IPS-18a (cell line): ENCODE results near the gene PARP6.

Source experiments
- H3K27ac ChIP-seq: one replicate; pipeline ENCODE4 v1.5.1; 2013; ENCODE audit warnings: low read length
- H3K27me3 ChIP-seq: one replicate; pipeline ENCODE4 v1.6.1; 2013; ENCODE audit warnings: mild to moderate bottlenecking, low read length; ENCODE audit not compliant: control insufficient read depth, insufficient read depth
- H3K36me3 ChIP-seq: one replicate; pipeline ENCODE4 v1.6.1; 2013; ENCODE audit warnings: low read depth, low read length; ENCODE audit not compliant: control insufficient read depth
- H3K4me1 ChIP-seq: one replicate; pipeline ENCODE4 v1.6.1; 2013; ENCODE audit warnings: low read depth, low read length; ENCODE audit not compliant: control insufficient read depth
- H3K4me3 ChIP-seq: one replicate; pipeline ENCODE4 v1.5.1; 2013; ENCODE audit warnings: low read length
- H3K9ac ChIP-seq: one replicate; pipeline ENCODE4 v1.6.1; 2013; ENCODE audit warnings: mild to moderate bottlenecking, low read length, moderate library complexity
- H3K9me3 ChIP-seq: one replicate; pipeline ENCODE4 v1.6.1; 2013; ENCODE audit warnings: low read depth, low read length; ENCODE audit not compliant: control insufficient read depth

The PARP6 gene

DNA sequence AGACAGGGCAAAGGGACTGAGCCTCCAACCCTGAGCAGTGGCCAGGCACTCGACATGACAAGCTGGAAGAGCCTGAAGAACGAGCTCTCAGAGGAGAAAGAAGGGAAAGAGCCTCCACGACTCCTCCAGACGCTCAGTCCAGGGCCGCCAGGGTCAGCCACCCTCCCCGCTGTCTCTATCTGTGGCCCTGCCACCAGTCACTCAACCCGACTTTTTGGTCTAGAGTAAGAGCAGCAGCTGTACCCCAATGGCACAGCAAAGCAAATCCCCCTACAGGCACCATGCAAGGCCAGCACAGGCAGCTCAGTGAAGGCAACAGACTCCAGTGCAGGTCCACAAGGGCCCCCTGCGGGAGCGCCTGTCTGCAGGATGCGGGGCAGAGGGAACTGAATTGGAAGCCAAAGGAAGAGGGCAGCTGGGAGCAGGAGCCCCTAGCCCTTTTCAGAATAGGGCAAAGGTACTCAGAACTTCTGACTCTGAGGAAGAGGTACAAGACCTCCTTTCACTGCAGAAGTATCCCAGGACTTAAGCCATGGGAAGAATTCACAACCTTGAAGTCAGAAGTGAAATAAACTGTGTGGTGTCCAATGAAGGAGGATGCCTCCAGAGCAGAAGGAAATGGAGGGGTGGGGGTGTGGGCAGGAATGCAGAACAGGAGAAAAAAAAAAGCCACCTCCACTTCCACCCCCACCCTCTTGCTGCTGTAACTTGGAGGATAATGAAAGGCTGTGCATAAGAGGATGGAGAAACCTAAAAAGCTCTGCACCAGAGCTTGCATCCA, 66.3 kb downstream of the PARP6 start:
- no peaks in the 10 kb centered on the region for H3K27me3 ChIP-seq
- H3K27ac ChIP-seq = no peak overlapping the region
- H3K4me1 ChIP-seq = no peaks in the 10 kb centered on the region
- H3K36me3 ChIP-seq = peaks cover 96% of the 10 kb centered on the region
- no peak overlapping the region for H3K4me3 ChIP-seq
- H3K9ac ChIP-seq = no peak overlapping the region
- H3K9me3 ChIP-seq = no peaks in the 10 kb centered on the region

DNA sequence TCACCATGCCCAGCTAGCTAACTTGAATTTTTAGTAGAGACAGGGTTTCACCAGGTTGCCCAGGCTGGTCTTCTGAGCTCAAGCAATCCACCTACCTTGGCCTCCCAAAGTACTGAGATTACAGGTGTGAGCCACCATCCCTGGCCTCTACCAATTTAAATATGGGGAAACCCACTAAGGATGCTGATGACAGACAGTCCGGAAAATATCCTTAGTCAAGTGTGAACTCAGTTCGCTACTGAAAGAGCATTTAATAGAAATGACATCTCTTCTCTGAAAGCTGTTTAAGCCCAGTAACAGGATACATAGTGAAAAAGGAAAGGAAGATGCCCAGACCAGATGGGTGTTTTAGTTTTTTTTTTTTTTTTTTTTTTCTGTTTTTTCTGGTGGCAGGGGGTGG, 67.1 kb downstream of the PARP6 start:
- peaks cover 98% of the 10 kb centered on the region for H3K36me3 ChIP-seq
- H3K4me1 ChIP-seq = no peaks in the 10 kb centered on the region
- H3K4me3 ChIP-seq = no peak overlapping the region
- H3K9ac ChIP-seq = no peak overlapping the region
- H3K27ac ChIP-seq = no peak overlapping the region
- no peaks in the 10 kb centered on the region for H3K27me3 ChIP-seq
- no peaks in the 10 kb centered on the region for H3K9me3 ChIP-seq

DNA sequence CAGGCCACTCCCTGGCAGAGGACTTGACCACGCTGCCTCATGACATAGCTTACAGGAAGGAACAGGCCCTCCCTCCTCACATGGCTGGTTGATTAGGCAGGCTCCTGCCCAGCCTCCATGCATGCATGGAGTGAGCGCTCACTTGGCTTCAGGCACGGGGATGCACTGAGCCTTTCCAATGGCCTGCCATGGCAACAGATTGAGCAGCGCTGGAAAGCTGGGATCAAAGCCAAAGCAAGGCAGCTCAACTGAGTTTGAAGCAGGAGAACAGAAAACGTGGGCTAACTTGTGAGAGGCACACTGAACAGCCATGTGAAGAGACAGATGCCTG, 68.9 kb downstream of the PARP6 start:
- Histone ChIP-seq H3K27me3 (peaks cover 3% of the 10 kb centered on the region), H3K4me1 (no peaks in the 10 kb centered on the region), H3K27ac (no peak overlapping the region), H3K9me3 (no peaks in the 10 kb centered on the region), H3K9ac (no peak overlapping the region), H3K36me3 (peaks cover 96% of the 10 kb centered on the region), H3K4me3 (no peak overlapping the region)

DNA sequence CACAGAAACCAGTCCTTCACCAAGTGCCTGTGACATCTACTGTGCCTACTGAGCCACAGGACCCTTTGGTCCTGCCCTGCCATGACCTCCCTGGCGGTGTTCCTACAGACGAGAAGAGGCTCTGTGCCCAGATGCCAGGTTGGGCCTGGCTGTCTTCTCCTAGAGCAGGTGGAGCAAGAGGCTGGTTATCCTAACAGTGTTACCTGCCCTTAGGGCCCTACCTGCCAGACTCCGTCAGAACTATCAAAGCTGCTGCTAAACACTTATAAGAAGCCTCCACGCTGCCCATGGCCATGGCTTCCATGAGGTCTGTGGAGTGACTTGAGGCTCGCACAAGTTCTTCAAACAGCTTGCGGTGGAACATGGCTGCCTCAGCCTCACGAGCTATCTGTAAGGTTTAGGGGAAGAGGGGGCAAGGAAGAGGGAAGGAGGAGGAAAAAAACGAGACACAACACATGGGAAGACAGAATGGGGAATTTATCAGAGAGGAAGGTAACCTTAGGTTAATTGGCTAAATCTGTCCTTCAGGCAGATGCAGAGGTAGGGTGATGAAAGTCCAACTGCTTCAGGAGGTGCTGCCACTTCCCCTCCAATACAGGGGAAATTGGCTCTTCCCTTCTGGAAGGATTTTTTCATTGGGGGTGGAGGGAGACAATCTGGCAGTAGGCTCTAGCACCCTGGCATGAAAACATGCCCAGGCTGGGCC, 69.4 kb downstream of the PARP6 start:
- Histone ChIP-seq H3K27me3 (peaks cover 8% of the 10 kb centered on the region), H3K9me3 (no peaks in the 10 kb centered on the region), H3K9ac (no peak overlapping the region), H3K36me3 (peaks cover 90% of the 10 kb centered on the region), H3K4me1 (no peaks in the 10 kb centered on the region), H3K4me3 (no peak overlapping the region), H3K27ac (no peak overlapping the region)

DNA sequence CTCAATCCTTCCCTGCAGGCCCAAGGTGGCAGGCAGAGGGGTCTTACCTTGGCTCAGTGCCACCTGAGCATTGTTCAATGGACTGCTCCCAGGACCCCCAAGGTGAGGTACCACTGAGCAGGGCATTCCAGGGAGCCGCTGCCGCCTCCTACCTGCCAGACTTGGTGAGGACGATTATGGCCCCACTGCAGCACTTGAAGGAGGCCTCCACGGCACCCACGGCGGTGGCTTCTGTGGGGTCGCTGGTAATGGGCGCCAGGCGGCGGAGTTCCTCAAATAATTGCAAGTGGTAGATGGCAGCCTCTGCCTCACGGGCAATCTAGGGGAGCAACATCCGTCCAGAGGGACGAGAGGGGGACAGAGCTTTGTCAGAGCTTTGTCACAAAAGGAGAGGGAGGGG, 70.1 kb downstream of the PARP6 start:
- H3K27ac ChIP-seq = no peak overlapping the region
- H3K9me3 ChIP-seq = no peaks in the 10 kb centered on the region
- H3K27me3 ChIP-seq = peaks cover 12% of the 10 kb centered on the region
- H3K4me1 ChIP-seq = no peaks in the 10 kb centered on the region
- H3K36me3 ChIP-seq = peaks cover 84% of the 10 kb centered on the region
- H3K9ac ChIP-seq = no peak overlapping the region
- H3K4me3 ChIP-seq = no peak overlapping the region

DNA sequence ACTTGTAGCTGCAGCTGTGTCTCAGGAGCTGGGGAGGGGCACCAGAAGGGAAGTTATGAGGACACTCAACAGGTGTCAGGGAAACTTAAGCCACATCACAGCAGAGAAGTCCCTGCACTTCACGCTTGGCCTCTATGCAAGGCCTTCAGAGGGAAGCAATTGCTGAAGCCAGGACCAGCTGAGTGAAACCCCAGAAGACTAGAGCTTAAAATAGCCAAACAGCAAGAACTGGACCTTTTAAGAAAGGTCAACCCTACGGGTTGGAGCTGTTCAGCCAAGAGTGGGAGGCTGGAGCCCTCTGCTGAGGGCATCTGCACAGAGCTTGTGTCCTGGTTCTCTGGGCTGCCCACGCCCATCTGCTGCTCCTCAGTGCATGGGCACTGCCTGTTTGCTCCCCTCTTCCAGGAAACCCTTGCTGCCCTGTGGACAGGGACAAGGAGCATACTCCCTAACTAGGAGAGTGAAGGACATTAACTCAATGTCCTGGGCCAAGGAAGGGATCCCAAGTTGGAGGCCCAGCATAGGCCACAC, 70.9 kb downstream of the PARP6 start:
- Histone ChIP-seq H3K9ac (no peak overlapping the region), H3K36me3 (peaks cover 75% of the 10 kb centered on the region), H3K4me3 (no peak overlapping the region), H3K27ac (no peak overlapping the region), H3K4me1 (peaks cover 4% of the 10 kb centered on the region), H3K27me3 (peaks cover 20% of the 10 kb centered on the region), H3K9me3 (no peaks in the 10 kb centered on the region)

DNA sequence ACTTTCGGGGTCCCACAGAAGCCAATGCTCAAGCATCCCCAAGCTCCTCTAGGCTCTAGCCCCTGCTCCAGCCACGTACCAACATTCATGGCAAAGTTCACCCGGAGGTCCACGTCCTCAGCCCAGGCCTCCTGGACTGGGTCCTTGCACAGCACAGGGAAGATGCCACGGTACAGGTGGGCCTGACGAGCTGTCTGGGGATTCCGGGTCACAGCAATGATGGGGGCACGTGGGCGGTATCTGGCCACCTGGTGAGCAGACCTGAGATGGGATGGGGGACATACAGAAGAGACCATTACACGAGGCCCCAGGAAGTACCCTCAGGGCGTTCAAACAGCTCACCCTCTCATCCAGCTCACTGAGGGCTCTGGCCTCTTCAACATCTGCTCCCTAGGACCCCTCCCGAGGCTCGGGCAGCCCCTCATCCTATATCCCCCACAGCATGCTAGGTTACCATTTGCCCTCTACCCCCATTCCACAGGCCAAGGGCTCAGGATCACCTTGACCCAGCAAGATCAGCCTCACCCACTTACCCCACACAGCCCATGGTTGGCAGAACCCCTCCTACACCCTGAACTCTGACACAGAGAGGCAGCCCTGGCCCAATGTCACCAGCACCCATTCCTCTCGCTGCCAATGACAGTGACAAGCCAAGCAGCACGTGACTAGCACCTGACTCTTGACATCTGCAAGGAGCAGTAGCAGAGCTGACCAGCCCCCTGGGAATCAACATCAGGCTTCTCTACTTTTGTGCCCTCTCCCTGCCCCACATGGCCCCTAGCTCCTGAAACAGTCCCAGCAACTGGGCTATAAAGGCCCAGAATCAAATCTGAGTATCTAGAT, 71.7 kb downstream of the PARP6 start:
- peaks cover 67% of the 10 kb centered on the region for H3K36me3 ChIP-seq
- H3K27ac ChIP-seq = no peak overlapping the region
- H3K4me1 ChIP-seq = peaks cover 4% of the 10 kb centered on the region
- no peak overlapping the region for H3K9ac ChIP-seq
- no peaks in the 10 kb centered on the region for H3K9me3 ChIP-seq
- H3K27me3 ChIP-seq = peaks cover 27% of the 10 kb centered on the region
- H3K4me3 ChIP-seq = no peak overlapping the region

DNA sequence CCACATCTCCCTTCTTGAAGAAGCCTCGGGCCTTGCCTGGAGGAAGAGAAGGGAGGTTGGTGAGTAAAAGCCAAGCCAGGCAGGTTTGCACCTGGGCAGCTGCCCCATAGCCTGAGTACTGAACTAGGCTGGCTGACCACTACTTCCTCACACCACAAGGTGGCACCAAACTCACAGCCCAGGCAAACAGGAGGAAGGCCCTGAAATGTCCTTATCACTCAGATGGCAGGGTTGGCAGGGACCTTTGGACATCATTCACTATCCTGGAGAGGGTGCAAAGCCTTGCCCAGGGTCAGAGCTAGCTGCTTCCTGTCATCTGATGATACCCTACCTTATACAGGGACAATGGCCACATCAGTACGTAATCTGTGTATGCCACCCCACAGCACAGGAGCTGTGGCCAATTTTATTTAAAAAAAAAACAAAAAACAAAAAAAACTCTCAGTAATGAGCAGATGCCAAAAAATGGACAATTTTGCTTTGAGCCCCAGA, 72.6 kb downstream of the PARP6 start:
- Histone ChIP-seq H3K27me3 (peaks cover 31% of the 10 kb centered on the region), H3K36me3 (peaks cover 58% of the 10 kb centered on the region), H3K27ac (no peak overlapping the region), H3K9me3 (no peaks in the 10 kb centered on the region), H3K9ac (no peak overlapping the region), H3K4me3 (no peak overlapping the region), H3K4me1 (peaks cover 4% of the 10 kb centered on the region)

DNA sequence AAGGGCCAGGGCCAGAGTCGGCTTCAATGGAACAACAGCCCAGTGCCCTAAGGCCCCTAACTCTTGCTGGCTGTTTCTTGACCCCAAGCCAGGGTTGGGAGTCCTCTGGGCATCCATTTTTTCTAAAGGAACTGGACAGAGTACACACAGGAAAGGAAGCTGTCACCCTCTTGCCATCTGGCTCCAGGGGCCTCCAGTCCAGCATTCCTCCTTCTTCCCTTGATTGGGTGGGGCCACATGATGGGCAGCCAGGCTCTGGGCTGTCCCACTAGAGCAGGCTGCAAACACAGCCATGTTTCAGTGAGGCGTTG, 73.2 kb downstream of the PARP6 start:
- no peak overlapping the region for H3K9ac ChIP-seq
- no peaks in the 10 kb centered on the region for H3K9me3 ChIP-seq
- H3K36me3 ChIP-seq = peaks cover 52% of the 10 kb centered on the region
- no peak overlapping the region for H3K27ac ChIP-seq
- H3K4me3 ChIP-seq = no peak overlapping the region
- peaks cover 4% of the 10 kb centered on the region for H3K4me1 ChIP-seq
- H3K27me3 ChIP-seq = peaks cover 31% of the 10 kb centered on the region

DNA sequence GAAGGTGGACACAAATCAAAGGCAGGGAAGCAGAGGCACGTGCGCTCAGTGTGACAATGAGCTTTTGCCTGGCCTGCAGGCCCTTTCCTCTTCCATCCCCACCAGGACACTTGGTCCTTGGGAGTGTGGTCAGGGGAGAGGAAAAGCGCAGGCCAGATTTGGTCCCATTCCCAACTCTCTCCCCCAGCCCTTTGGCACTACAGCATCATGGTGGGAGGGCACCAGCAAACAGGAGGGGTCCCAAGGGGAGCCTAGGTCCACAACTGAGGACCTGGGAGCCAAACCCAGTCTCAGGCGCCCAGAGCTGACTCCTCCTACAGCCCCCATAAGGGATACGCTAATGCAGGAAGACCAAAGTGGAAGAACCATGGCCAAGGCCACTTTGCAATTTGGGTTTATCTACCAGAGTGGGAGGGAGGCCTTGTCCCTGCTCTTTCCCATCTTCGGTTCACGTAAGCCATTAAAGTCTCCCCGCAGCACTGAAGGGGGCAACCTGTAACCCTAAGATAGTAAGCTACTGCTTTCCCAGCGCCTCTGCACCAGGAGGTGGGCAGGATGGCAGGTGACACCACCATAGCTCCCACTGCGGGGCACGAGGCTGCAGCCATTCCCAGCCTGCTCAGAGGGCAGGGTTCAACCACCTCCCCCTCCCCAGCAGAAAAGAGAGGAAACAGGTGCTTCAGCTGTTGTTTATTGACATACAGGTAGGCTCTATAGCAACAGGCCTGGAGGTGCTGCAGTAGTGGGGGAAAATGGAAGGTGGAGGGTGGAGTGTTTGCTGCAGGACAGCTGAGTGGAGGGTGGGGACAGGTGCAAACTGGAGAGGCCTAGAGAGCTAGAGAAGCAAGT, 73.8 kb downstream of the PARP6 start:
- no peaks in the 10 kb centered on the region for H3K9me3 ChIP-seq
- peaks cover 4% of the 10 kb centered on the region for H3K4me1 ChIP-seq
- peaks cover 47% of the 10 kb centered on the region for H3K36me3 ChIP-seq
- peaks cover 31% of the 10 kb centered on the region for H3K27me3 ChIP-seq
- H3K9ac ChIP-seq = no peak overlapping the region
- H3K27ac ChIP-seq = no peak overlapping the region
- H3K4me3 ChIP-seq = peak overlapping the region; percentile 34
